Activated CD4-positive, alpha-beta T cell treated with anti-CD3 and anti-CD28 coated beads, Interleukin-2, amount 50 U/mL, for 16 hours (primary cell): ENCODE results near the gene KIR3DL2.
"Not testable (repeated sequence)": the region's sequence is repeated elsewhere in the genome, so short reads cannot be mapped to it uniquely, and the experiment has no call there.

Experiments used
- DNase-seq: peaks from one replicate; pipeline ENCODE4 v3.0.0-alpha.2; 2020

The KIR3DL2 gene

GRCh38 chr19:54873990-54874389, 23.7 kb downstream of the KIR3DL2 start, which contains the start of gene FCAR:
TSS of gene FCAR (plus strand) at chr19:54874235. CDS start at chr19:54874290, 55 bp downstream.
- no peak for DNase-seq

GRCh38 chr19:54875506-54875905, 25.3 kb downstream of the KIR3DL2 start:
- no peak for DNase-seq

- no peak for DNase-seq
These were observed 27.2 kb downstream of the KIR3DL2 start for GRCh38 chr19:54877471-54877870.

- no peak for DNase-seq
These were observed 31.6 kb downstream of the KIR3DL2 start for GRCh38 chr19:54881884-54882283.

GRCh38 chr19:54882758-54883157, 32.5 kb downstream of the KIR3DL2 start:
- peak; percentile 41 for DNase-seq

- DNase-seq, result no peak
These were observed 33.0 kb downstream of the KIR3DL2 start for GRCh38 chr19:54883228-54883627.

- no peak for DNase-seq
These were observed 38.0 kb downstream of the KIR3DL2 start for GRCh38 chr19:54888239-54888638.

- no peak for DNase-seq
These were observed 39.3 kb downstream of the KIR3DL2 start for GRCh38 chr19:54889566-54889965.

- DNase-seq, result no peak
These were observed 43.2 kb downstream of the KIR3DL2 start for GRCh38 chr19:54893406-54893805.

- DNase-seq, result not testable (repeated sequence)
These were observed 43.9 kb downstream of the KIR3DL2 start for GRCh38 chr19:54894106-54894505.

- DNase-seq, result no peak
These were observed 45.8 kb downstream of the KIR3DL2 start for GRCh38 chr19:54896036-54896435.

GRCh38 chr19:54898685-54899084, 48.4 kb downstream of the KIR3DL2 start:
- DNase-seq, result not testable (repeated sequence)

- DNase-seq, result not testable (repeated sequence)
These were observed 49.4 kb downstream of the KIR3DL2 start for GRCh38 chr19:54899646-54900045.

GRCh38 chr19:54901153-54901552, 50.9 kb downstream of the KIR3DL2 start:
- DNase-seq, result not testable (repeated sequence)

GRCh38 chr19:54902061-54902460, 51.8 kb downstream of the KIR3DL2 start:
- DNase-seq, result no peak

GRCh38 chr19:54903303-54903702, 53.1 kb downstream of the KIR3DL2 start:
- no peak for DNase-seq

- DNase-seq, result not testable (repeated sequence)
These were observed 54.0 kb downstream of the KIR3DL2 start for GRCh38 chr19:54904261-54904660.

- no peak for DNase-seq
These were observed 55.2 kb downstream of the KIR3DL2 start for GRCh38 chr19:54905421-54905802.

- peak; percentile 18 for DNase-seq
These were observed 55.7 kb downstream of the KIR3DL2 start, which contains the start of gene NCR1 for GRCh38 chr19:54905803-54906511. TSS of gene NCR1 (plus strand) at chr19:54906148. CDS start at chr19:54906188, 40 bp downstream.

GRCh38 chr19:54906819-54907218, 56.6 kb downstream of the KIR3DL2 start:
- no peak for DNase-seq

GRCh38 chr19:54907899-54908298, 57.7 kb downstream of the KIR3DL2 start:
- not testable (repeated sequence) for DNase-seq
